Liver (tissue), 9 donors: ENCODE measurements around the gene RTN4RL1. TPM values are rescaled to one million over a fixed set of nuclear protein-coding genes. Genes with fewer than 3 reads are reported as not detected.
"Not testable (repeated sequence)": the region's sequence is repeated elsewhere in the genome, so short reads cannot be mapped to it uniquely, and the experiment has no call there.

Experiments
- DNase-seq: peaks from one replicate; pipeline ENCODE4 v3.0.0-alpha.2; 2017; ENCODE audit warnings: low spot score
- H3K27ac ChIP-seq, 2 donors: one replicate each; pipeline ENCODE4 v1.7.0; 2013; ENCODE audit warnings: inconsistent platforms in 2 of 2, low read length in 2 of 2, control low read depth in 1 of 2, low read depth in 1 of 2, mild to moderate bottlenecking in 1 of 2
- H3K27me3 ChIP-seq, 4 donors: one replicate each; pipeline versions ENCODE4 v1.6.1 to v1.7.0; 2013; ENCODE audit warnings: low read length in 3 of 4, inconsistent platforms in 1 of 4, mild to moderate bottlenecking in 1 of 4, moderate library complexity in 1 of 4; ENCODE audit not compliant: control insufficient read depth in 4 of 4, insufficient read depth in 4 of 4
- H3K36me3 ChIP-seq, 4 donors: one replicate each; pipeline versions ENCODE4 v1.6.1 to v1.7.0; 2013; ENCODE audit warnings: low read length in 3 of 4, mild to moderate bottlenecking in 3 of 4, low read depth in 1 of 4, moderate library complexity in 1 of 4; ENCODE audit not compliant: control insufficient read depth in 4 of 4, insufficient read depth in 3 of 4
- H3K4me1 ChIP-seq, 4 donors: one replicate each; pipeline versions ENCODE4 v1.6.1 to v1.7.0; 2013; ENCODE audit warnings: low read length in 3 of 4, mild to moderate bottlenecking in 3 of 4, moderate library complexity in 1 of 4; ENCODE audit not compliant: control insufficient read depth in 4 of 4, insufficient read depth in 4 of 4
- H3K4me3 ChIP-seq, 3 donors: one replicate each; pipeline versions ENCODE4 v1.6.1 to v1.7.0; 2013; ENCODE audit warnings: low read length in 3 of 3, control low read depth in 1 of 3, low read depth in 1 of 3, mild to moderate bottlenecking in 1 of 3
- H3K9ac ChIP-seq, 2 donors: one replicate each; pipeline ENCODE4 v1.7.0; 2013; ENCODE audit warnings: low read length in 2 of 2, mild to moderate bottlenecking in 2 of 2, moderate library complexity in 2 of 2, control low read depth in 1 of 2, low read depth in 1 of 2
- H3K9me3 ChIP-seq, 4 donors: one replicate each; pipeline versions ENCODE4 v1.6.1 to v1.7.0; 2013; ENCODE audit warnings: low read length in 3 of 4; ENCODE audit not compliant: control insufficient read depth in 4 of 4
- EGR1 ChIP-seq, 2 donors: IDR thresholded peaks; 2 replicates each; pipeline ENCODE4 v1.6.1; 2016 to 2018; ENCODE audit warnings: antibody characterized with exemption in 2 of 2, low read depth in 2 of 2
- FOXA1 ChIP-seq: IDR thresholded peaks from 2 replicates; pipeline ENCODE4 v1.6.1; 2016; ENCODE audit warnings: antibody characterized with exemption
- FOXA2 ChIP-seq: IDR thresholded peaks from 2 replicates; pipeline ENCODE4 v1.6.1; 2016; ENCODE audit warnings: antibody characterized with exemption
- GABPA ChIP-seq, 2 donors: IDR thresholded peaks in 1 of 2; conservative IDR thresholded peaks in 1 of 2; 2 replicates each; pipeline ENCODE4 v1.6.1; 2016; ENCODE audit warnings: antibody characterized with exemption in 2 of 2, mild to moderate bottlenecking in 1 of 2, moderate library complexity in 1 of 2
- HNF4A ChIP-seq, 2 donors: conservative IDR thresholded peaks; 2 replicates each; pipeline ENCODE4 v1.6.1; 2016; ENCODE audit warnings: antibody characterized with exemption in 2 of 2, mild to moderate bottlenecking in 2 of 2
- HNF4G ChIP-seq: IDR thresholded peaks from 2 replicates; pipeline ENCODE4 v1.6.1; 2016; ENCODE audit warnings: antibody characterized with exemption
- JUND ChIP-seq, 2 donors: IDR thresholded peaks; 2 replicates each; pipeline ENCODE4 v1.6.1; 2016; ENCODE audit warnings: antibody characterized with exemption in 2 of 2
- NR2F2 ChIP-seq: IDR thresholded peaks from 2 replicates; pipeline ENCODE4 v1.6.1; 2016; ENCODE audit warnings: antibody characterized with exemption
- RAD21 ChIP-seq, 2 donors: IDR thresholded peaks; 2 replicates each; pipeline ENCODE4 v1.6.1; 2016; ENCODE audit warnings: antibody characterized with exemption in 2 of 2, mild to moderate bottlenecking in 2 of 2
- RXRA ChIP-seq, 2 donors: IDR thresholded peaks; 2 replicates each; pipeline ENCODE4 v1.6.1; 2017 to 2018; ENCODE audit warnings: antibody characterized with exemption in 2 of 2, mild to moderate bottlenecking in 1 of 2
- SP1 ChIP-seq: IDR thresholded peaks from 2 replicates; pipeline ENCODE4 v1.6.1; 2018; ENCODE audit warnings: antibody characterized with exemption, mild to moderate bottlenecking
- TAF1 ChIP-seq: conservative IDR thresholded peaks from 2 replicates; pipeline ENCODE4 v1.6.1; 2016; ENCODE audit warnings: antibody characterized with exemption, mild to moderate bottlenecking
- YY1 ChIP-seq: IDR thresholded peaks from 2 replicates; pipeline ENCODE4 v1.6.1; 2016; ENCODE audit warnings: antibody characterized with exemption, mild to moderate bottlenecking
- WGBS: extraction: QIAGEN DNeasy Blood & Tissue Kit; methylation state at CpG from one replicate; pipeline ENCODE4 v1.1.7; 2013; 5-methylcytosine and 5-hydroxymethylcytosine counted together
- polyA plus RNA-seq, 2 donors: library from polyadenylated mRNA; stranded (reverse) in 1 of 2; unstranded in 1 of 2; fragments of 200-250 nt in 1 of 2; fragments of >200 nt in 1 of 2; fragmentation: Nextera tagmentation in 1 of 2; extraction: Ambion mirVana in 1 of 2; gene quantifications; one replicate each; pipeline versions ENCODE4 v1.2.1 to v1.2.3, GENCODE V29; 2013 to 2015
- total RNA-seq, 2 donors: library from RNA; depleted of rRNA; stranded (reverse); fragments of >200 nt; gene quantifications; one replicate each; pipeline ENCODE4 v1.2.3, GENCODE V29; 2014
- TF ChIP-seq, protein P1 (sequence below): IDR thresholded peaks from 2 replicates; pipeline ENCODE4 v1.6.1; 2016; ENCODE audit warnings: antibody characterized with exemption, mild to moderate bottlenecking
- TF ChIP-seq, protein P2 (sequence below): IDR thresholded peaks from 2 replicates; pipeline ENCODE4 v1.6.1; 2016; ENCODE audit warnings: antibody characterized with exemption
- TF ChIP-seq, protein P3 (sequence below): IDR thresholded peaks from 2 replicates; pipeline ENCODE4 v1.6.1; 2016; ENCODE audit warnings: antibody characterized with exemption
- TF ChIP-seq, protein P4 (sequence below): IDR thresholded peaks from 2 replicates; pipeline ENCODE4 v1.6.1; 2016; ENCODE audit warnings: antibody characterized with exemption
- TF ChIP-seq, protein P5 (sequence below): fragments of 150-350 bp; IDR thresholded peaks from 2 replicates; pipeline ENCODE4 v1.5.1; 2017; ENCODE audit warnings: improper control_type of control experiment, low read depth, low read length; ENCODE audit not compliant: missing input control
- donor health status: healthy.
- donor health status: healthy.
- donor health status: healthy.
- donor health status: healthy.
- donor health status: healthy.

The RTN4RL1 gene
- total and polyA plus RNA-seq, 4 donors: 0.04 to 5.4 (median 1.2) TPM

DNA sequence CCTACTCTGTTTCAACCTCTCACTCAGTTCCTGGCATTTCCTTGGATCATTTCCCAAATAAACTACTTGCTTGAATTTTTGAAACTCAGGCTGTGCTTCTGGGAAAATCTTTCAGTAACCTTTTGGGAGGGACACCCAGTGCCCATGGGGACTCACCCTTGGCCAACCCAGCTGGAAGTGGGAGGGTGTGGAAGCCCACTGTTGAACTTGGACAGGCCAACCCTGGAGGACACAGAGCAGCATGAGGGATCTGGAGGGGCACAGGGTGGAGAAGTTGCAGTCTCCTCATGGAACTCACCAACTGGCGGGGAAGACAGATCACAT is 11.2 kb downstream of the RTN4RL1 start:
- no peak for DNase-seq
- H3K36me3 ChIP-seq: no peaks in the 10 kb centered on the region
- H3K4me1 ChIP-seq: peaks cover 12 to 75% (median 38%) of the 10 kb centered on the region in 4 donors
- no peak overlapping the region for H3K4me3 ChIP-seq
- no peak overlapping the region for H3K9ac ChIP-seq
- no peaks in the 10 kb centered on the region for H3K9me3 ChIP-seq
- H3K27ac ChIP-seq: no peak overlapping the region
- no peaks in the 10 kb centered on the region for H3K27me3 ChIP-seq
- TF ChIP-seq YY1 (peak; percentile 21), RXRA (IDR thresholded peaks at IDR 0.05) (peak in 1 of 2 donors; percentile 71), HNF4A (conservative IDR thresholded peaks at IDR 0.05) (peak in 1 of 2 donors; percentile 33), HNF4G (no peak)
- WGBS: 98% methylated on average over 1 of the region's 1 CpG

DNA sequence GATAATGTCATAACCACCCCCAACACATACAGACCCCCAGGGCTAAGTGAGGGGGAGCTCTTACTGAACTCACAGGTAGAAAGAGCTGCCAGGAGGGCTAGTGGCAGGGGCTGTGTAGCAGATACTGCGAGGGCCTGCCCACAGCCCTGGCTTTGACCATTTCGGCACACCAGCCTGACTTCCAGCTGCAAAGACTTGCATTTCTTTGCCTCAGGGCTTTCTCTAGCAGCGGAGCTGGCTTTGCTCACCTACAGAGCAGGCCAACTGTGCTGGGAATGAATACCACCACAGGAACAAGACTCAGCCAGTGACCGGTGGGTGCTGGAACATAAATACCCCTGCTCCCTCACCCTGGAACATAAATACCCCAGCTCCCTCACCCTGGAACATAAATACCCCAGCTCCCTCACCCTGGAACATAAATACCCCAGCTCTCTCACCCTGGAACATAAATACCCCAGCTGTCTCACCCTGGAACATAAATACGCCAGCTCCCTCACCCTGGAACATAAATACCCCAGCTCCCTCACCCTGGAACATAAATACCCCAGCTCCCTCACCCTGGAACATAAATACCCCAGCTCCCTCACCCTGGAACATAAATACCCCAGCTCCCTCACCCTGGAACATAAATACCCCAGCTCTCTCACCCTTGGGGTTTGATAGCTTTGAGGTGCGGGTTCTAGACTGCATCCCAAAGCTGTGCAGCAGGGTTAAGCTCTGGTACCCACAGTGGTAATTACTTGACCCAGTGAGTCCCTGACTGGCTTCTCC is 11.7 kb downstream of the RTN4RL1 start:
- H3K36me3 ChIP-seq, H3K27ac ChIP-seq, H3K9ac ChIP-seq, H3K4me3 ChIP-seq, H3K9me3 ChIP-seq, DNase-seq, H3K27me3 ChIP-seq: not testable (repeated sequence)
- peaks cover 12 to 72% (median 36%) of the 10 kb centered on the region in 4 donors for H3K4me1 ChIP-seq
- WGBS: 97% methylated on average over 6 of the region's 6 CpGs

DNA sequence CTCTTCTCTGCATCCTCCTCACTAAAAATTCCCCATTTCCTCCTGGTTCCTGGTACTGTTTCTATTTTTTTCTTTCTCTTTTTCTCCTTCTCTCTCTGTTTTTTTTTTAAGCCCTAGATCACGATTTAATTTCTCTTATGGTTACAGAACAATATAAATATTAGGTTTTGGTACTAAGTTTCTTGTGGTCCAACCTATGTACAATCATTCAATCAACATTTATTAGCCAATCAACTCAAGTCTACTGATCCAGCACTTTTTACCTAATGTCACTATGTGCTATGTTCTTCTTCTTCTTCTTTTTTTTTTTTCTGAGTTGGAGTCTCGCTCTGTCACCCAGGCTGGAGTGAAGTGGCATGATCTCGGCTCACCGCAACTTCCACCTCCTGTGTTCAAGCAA is 12.6 kb downstream of the RTN4RL1 start:
- 95% methylated on average over 4 of the region's 4 CpGs for WGBS
- no peak for DNase-seq
- no peak overlapping the region for H3K27ac ChIP-seq
- peaks cover 16 to 70% (median 33%) of the 10 kb centered on the region in 4 donors for H3K4me1 ChIP-seq
- H3K9me3 ChIP-seq: no peaks in the 10 kb centered on the region
- H3K36me3 ChIP-seq: no peaks in the 10 kb centered on the region
- TF ChIP-seq EGR1 (IDR thresholded peaks at IDR 0.05; ENCODE audit: low read depth in 2 of 2) (no peak), RXRA (IDR thresholded peaks at IDR 0.05) (no peak), FOXA1 (no peak), JUND (IDR thresholded peaks at IDR 0.05) (no peak), HNF4G (no peak), SP1 (no peak), RAD21 (IDR thresholded peaks at IDR 0.05) (no peak), HNF4A (conservative IDR thresholded peaks at IDR 0.05) (no peak), NR2F2 (no peak), FOXA2 (no peak), YY1 (no peak), GABPA (IDR thresholded peaks at IDR 0.05 in 1 of 2, conservative IDR thresholded peaks at IDR 0.05 in 1 of 2) (no peak), TAF1 (no peak)
- TF ChIP-seq, protein P1, sequence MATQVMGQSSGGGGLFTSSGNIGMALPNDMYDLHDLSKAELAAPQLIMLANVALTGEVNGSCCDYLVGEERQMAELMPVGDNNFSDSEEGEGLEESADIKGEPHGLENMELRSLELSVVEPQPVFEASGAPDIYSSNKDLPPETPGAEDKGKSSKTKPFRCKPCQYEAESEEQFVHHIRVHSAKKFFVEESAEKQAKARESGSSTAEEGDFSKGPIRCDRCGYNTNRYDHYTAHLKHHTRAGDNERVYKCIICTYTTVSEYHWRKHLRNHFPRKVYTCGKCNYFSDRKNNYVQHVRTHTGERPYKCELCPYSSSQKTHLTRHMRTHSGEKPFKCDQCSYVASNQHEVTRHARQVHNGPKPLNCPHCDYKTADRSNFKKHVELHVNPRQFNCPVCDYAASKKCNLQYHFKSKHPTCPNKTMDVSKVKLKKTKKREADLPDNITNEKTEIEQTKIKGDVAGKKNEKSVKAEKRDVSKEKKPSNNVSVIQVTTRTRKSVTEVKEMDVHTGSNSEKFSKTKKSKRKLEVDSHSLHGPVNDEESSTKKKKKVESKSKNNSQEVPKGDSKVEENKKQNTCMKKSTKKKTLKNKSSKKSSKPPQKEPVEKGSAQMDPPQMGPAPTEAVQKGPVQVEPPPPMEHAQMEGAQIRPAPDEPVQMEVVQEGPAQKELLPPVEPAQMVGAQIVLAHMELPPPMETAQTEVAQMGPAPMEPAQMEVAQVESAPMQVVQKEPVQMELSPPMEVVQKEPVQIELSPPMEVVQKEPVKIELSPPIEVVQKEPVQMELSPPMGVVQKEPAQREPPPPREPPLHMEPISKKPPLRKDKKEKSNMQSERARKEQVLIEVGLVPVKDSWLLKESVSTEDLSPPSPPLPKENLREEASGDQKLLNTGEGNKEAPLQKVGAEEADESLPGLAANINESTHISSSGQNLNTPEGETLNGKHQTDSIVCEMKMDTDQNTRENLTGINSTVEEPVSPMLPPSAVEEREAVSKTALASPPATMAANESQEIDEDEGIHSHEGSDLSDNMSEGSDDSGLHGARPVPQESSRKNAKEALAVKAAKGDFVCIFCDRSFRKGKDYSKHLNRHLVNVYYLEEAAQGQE: no peak
- TF ChIP-seq, protein P2, sequence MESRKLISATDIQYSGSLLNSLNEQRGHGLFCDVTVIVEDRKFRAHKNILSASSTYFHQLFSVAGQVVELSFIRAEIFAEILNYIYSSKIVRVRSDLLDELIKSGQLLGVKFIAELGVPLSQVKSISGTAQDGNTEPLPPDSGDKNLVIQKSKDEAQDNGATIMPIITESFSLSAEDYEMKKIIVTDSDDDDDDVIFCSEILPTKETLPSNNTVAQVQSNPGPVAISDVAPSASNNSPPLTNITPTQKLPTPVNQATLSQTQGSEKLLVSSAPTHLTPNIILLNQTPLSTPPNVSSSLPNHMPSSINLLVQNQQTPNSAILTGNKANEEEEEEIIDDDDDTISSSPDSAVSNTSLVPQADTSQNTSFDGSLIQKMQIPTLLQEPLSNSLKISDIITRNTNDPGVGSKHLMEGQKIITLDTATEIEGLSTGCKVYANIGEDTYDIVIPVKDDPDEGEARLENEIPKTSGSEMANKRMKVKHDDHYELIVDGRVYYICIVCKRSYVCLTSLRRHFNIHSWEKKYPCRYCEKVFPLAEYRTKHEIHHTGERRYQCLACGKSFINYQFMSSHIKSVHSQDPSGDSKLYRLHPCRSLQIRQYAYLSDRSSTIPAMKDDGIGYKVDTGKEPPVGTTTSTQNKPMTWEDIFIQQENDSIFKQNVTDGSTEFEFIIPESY: no peak
- TF ChIP-seq, protein P3, sequence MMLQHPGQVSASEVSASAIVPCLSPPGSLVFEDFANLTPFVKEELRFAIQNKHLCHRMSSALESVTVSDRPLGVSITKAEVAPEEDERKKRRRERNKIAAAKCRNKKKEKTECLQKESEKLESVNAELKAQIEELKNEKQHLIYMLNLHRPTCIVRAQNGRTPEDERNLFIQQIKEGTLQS: no peak
- TF ChIP-seq, protein P4, sequence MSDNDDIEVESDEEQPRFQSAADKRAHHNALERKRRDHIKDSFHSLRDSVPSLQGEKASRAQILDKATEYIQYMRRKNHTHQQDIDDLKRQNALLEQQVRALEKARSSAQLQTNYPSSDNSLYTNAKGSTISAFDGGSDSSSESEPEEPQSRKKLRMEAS: no peak
- TF ChIP-seq, protein P5, sequence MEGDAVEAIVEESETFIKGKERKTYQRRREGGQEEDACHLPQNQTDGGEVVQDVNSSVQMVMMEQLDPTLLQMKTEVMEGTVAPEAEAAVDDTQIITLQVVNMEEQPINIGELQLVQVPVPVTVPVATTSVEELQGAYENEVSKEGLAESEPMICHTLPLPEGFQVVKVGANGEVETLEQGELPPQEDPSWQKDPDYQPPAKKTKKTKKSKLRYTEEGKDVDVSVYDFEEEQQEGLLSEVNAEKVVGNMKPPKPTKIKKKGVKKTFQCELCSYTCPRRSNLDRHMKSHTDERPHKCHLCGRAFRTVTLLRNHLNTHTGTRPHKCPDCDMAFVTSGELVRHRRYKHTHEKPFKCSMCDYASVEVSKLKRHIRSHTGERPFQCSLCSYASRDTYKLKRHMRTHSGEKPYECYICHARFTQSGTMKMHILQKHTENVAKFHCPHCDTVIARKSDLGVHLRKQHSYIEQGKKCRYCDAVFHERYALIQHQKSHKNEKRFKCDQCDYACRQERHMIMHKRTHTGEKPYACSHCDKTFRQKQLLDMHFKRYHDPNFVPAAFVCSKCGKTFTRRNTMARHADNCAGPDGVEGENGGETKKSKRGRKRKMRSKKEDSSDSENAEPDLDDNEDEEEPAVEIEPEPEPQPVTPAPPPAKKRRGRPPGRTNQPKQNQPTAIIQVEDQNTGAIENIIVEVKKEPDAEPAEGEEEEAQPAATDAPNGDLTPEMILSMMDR: no peak
- H3K9ac ChIP-seq: no peak overlapping the region
- H3K4me3 ChIP-seq: no peak overlapping the region
- H3K27me3 ChIP-seq: no peaks in the 10 kb centered on the region
